GM23248 (cell line): Measurements from ENCODE around the gene CLEC3B.

Experiments
- EZH2 ChIP-seq: fragments of 200-600 bp; sonication (generic); IDR thresholded peaks from 2 replicates; pipeline ENCODE4 v1.6.1; 2018; ENCODE audit warnings: antibody characterized with exemption, mild to moderate bottlenecking; ENCODE audit not compliant: insufficient read depth, poor library complexity, severe bottlenecking
- EZH2phosphoT487 ChIP-seq: fragments of 200-600 bp; sonication (generic); IDR thresholded peaks from 2 replicates; pipeline ENCODE4 v1.6.1; 2018; ENCODE audit warnings: antibody characterized with exemption, moderate library complexity, mild to moderate bottlenecking, low read depth; ENCODE audit not compliant: insufficient read depth

DNA sequence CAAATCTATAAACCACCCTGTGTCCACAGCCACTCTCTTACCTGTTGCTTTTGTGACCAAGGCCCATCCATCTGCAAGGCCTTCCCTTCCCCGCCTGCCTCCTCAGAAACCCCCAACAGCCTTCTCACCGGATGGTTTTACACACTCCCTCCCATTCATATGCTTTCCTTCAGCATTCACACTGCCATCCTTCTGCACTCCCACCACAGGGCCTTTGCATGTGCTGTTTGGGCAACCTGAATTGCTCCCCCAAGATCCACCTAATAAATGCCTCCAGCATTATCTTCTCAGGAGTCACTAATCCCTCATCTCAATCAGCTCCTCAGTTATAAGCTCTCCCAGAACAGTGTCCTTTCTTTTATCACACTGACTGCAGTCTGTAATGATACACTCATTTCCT lies 6.0 kb downstream of the CLEC3B start:
- no peak for TF ChIP-seq EZH2phosphoT487
- TF ChIP-seq EZH2 = no peak
